HCT116 (cell line): ENCODE results near the gene PLEK2. TPM values are rescaled to one million over a fixed set of nuclear protein-coding genes. Genes with fewer than 3 reads are reported as not detected.

Source experiments
- ATAC-seq: fragments of 200-7000 bp; cut with Tn5 transposase; 2 replicates; pipeline ENCODE4 v1.9.1; 2020; ENCODE audit warnings: mild to moderate bottlenecking, moderate library complexity
- BruUV-seq: library from RNA; stranded (reverse); fragments of 400-500 nt; replicated peaks from 2 replicates; lab custom pipeline; 2021; lab: Mats Ljungman, UMichigan
- CTCF ChIA-PET: fragments of 300-600 bp; sonication (Branson Sonifier 250); formaldehyde crosslinking; loops from one replicate; lab custom pipeline; 2021; ENCODE audit warnings: antibody characterized with exemption; lab: Charles Lee
- POLR2A ChIA-PET: fragments of 300-600, 350-600 bp; sonication (Branson Sonifier 250); formaldehyde crosslinking; loops from one replicate; lab custom pipeline; 2021; ENCODE audit warnings: antibody characterized with exemption; lab: Charles Lee
- RAD21 ChIA-PET, 2 experiments: fragments of 300-600 bp; sonication (Branson Sonifier 250); formaldehyde crosslinking; loops; one replicate each; lab custom pipeline; 2023; ENCODE audit warnings: low total read pairs in 2 of 2; ENCODE audit not compliant: uncharacterized antibody in 2 of 2, unreplicated experiment in 2 of 2, low non-redundant PET in 1 of 2; lab: Charles Lee
- DNase-seq: peaks from one replicate; pipeline ENCODE4 v3.0.0-alpha.2; 2010; ENCODE audit warnings: low read depth, low spot score
- H2AFZ ChIP-seq: fragments of 200-600 bp; shearing (Covaris generic), sonication (generic); 2 replicates; pipeline ENCODE4 v1.6.1; 2017; ENCODE audit warnings: low read depth, mixed run types, mixed read lengths, antibody characterized with exemption, low read length; ENCODE audit not compliant: poor library complexity, severe bottlenecking
- H3K27ac ChIP-seq: 2 replicates; pipeline ENCODE4 v1.5.1; 2012; ENCODE audit warnings: low read depth, low read length
- H3K27me3 ChIP-seq: fragments of 200-600 bp; sonication (generic); 2 replicates; pipeline ENCODE4 v1.6.1; 2016; ENCODE audit warnings: mixed run types, low read length, mixed read lengths; ENCODE audit not compliant: insufficient read depth
- H3K36me3 ChIP-seq, 2 experiments: fragments of 200-500 bp in 1 of 2; fragments of 200-600 bp in 1 of 2; sonication (Bioruptor generic) in 1 of 2; sonication (generic) in 1 of 2; 2 replicates each; pipeline versions ENCODE4 v1.5.1 to v1.6.1; 2014 to 2016; ENCODE audit warnings: low read length in 2 of 2, inconsistent platforms in 1 of 2, mixed read lengths in 1 of 2, mixed run types in 1 of 2; ENCODE audit not compliant: insufficient read depth in 2 of 2, control insufficient read depth in 1 of 2
- H3K4me1 ChIP-seq, 2 experiments: fragments of 200-600 bp in 1 of 2; sonication (generic) in 1 of 2; 2 replicates each; pipeline versions ENCODE4 v1.5.1 to v1.6.1; 2012 to 2017; ENCODE audit warnings: low read length in 2 of 2, inconsistent platforms in 1 of 2, mild to moderate bottlenecking in 1 of 2, mixed read lengths in 1 of 2, mixed run types in 1 of 2, moderate library complexity in 1 of 2; ENCODE audit not compliant: insufficient read depth in 2 of 2, control insufficient read depth in 1 of 2
- H3K4me2 ChIP-seq: fragments of 200-600 bp; sonication (generic); 2 replicates; pipeline ENCODE4 v1.6.1; 2017; ENCODE audit warnings: mixed run types, low read length, mixed read lengths
- H3K4me3 ChIP-seq, 2 experiments: fragments of 200-600 bp in 1 of 2; sonication (generic) in 1 of 2; replicated peaks in 1 of 2; 2 replicates each; pipeline ENCODE4 v1.5.1; 2011 to 2016; ENCODE audit warnings: low read length in 2 of 2, control low read depth in 1 of 2, low read depth in 1 of 2, mild to moderate bottlenecking in 1 of 2, mixed read lengths in 1 of 2, mixed run types in 1 of 2
- H3K79me2 ChIP-seq: fragments of 200-600 bp; sonication (generic); 2 replicates; pipeline ENCODE4 v1.6.1; 2017; ENCODE audit warnings: mild to moderate bottlenecking, mixed run types, low read length, moderate library complexity, mixed read lengths; ENCODE audit not compliant: insufficient read depth
- H3K9ac ChIP-seq: fragments of 200-600 bp; sonication (generic); 2 replicates; pipeline ENCODE4 v1.6.1; 2016; ENCODE audit warnings: low read length, mixed read lengths
- H3K9me2 ChIP-seq: fragments of 200-600 bp; sonication (generic), shearing (Covaris generic); 2 replicates; pipeline ENCODE4 v1.6.1; 2017; ENCODE audit warnings: mixed run types, mild to moderate bottlenecking, moderate library complexity; ENCODE audit not compliant: insufficient read depth
- H3K9me3 ChIP-seq, 2 experiments: fragments of 200-500 bp in 1 of 2; fragments of 200-600 bp in 1 of 2; sonication (Bioruptor generic) in 1 of 2; sonication (generic) in 1 of 2; 2 replicates each; pipeline ENCODE4 v1.6.1; 2014 to 2017; ENCODE audit warnings: low read length in 2 of 2, mixed read lengths in 2 of 2, inconsistent platforms in 1 of 2, low read depth in 1 of 2, mild to moderate bottlenecking in 1 of 2, mixed run types in 1 of 2, moderate library complexity in 1 of 2; ENCODE audit not compliant: control insufficient read depth in 1 of 2, insufficient read depth in 1 of 2
- H4K20me1 ChIP-seq: fragments of 200-600 bp; sonication (generic), shearing (Covaris generic); 2 replicates; pipeline ENCODE4 v1.6.1; 2017; ENCODE audit warnings: mixed run types, mild to moderate bottlenecking, moderate library complexity; ENCODE audit not compliant: insufficient read depth
- CBX3 ChIP-seq: IDR thresholded peaks from 2 replicates; pipeline ENCODE4 v1.6.1; 2012; ENCODE audit warnings: low read depth
- CEBPB ChIP-seq: IDR thresholded peaks from 2 replicates; pipeline ENCODE4 v1.6.1; 2012; ENCODE audit warnings: low read depth
- EZH2phosphoT487 ChIP-seq: fragments of 200-600 bp; IDR thresholded peaks from 2 replicates; pipeline ENCODE4 v1.6.1; 2018; ENCODE audit warnings: antibody characterized with exemption, borderline replicate concordance
- JUND ChIP-seq: IDR thresholded peaks from 2 replicates; pipeline ENCODE4 v1.6.1; 2012
- SIN3A ChIP-seq: IDR thresholded peaks from 2 replicates; pipeline ENCODE4 v1.6.1; 2012; ENCODE audit warnings: low read depth
- SP1 ChIP-seq: IDR thresholded peaks from 2 replicates; pipeline ENCODE4 v1.6.1; 2012; ENCODE audit warnings: low read depth
- SRF ChIP-seq: IDR thresholded peaks from 2 replicates; pipeline ENCODE4 v1.6.1; 2012; ENCODE audit warnings: low read depth
- TCF7L2 ChIP-seq: IDR thresholded peaks from 2 replicates; pipeline ENCODE4 v1.7.0; 2011; ENCODE audit warnings: borderline replicate concordance, inconsistent platforms; ENCODE audit not compliant: insufficient read depth, insufficient read length; ENCODE audit errors: extremely low read depth
- ZNF274 ChIP-seq: fragments of 200-500 bp; sonication (Bioruptor generic); IDR thresholded peaks from 2 replicates; pipeline ENCODE4 v1.6.1; 2014; ENCODE audit warnings: mild to moderate bottlenecking, low read depth, low read length, inconsistent platforms
- intact Hi-C: fragments of 100-400 bp; cut with micrococcal nuclease; formaldehyde crosslinking; loops from 2 replicates; pipeline ENCODE4 v1.10.0; 2022
- total RNA-seq: library from RNA; stranded (reverse); gene quantifications from one replicate; pipeline ENCODE4 v1.2.1, GENCODE V29; 2021; ENCODE audit not compliant: unreplicated experiment
- TF ChIP-seq, protein P1 (sequence below): IDR thresholded peaks from 2 replicates; pipeline ENCODE4 v1.6.1; 2012
- TF ChIP-seq, protein P2 (sequence below): IDR thresholded peaks from 2 replicates; pipeline ENCODE4 v1.6.1; 2012; ENCODE audit warnings: low read depth
- TF ChIP-seq, protein P3 (sequence below), 3 experiments: fragments of 200-600 bp in 1 of 3; sonication (generic) in 1 of 3; IDR thresholded peaks in 2 of 3; conservative IDR thresholded peaks in 1 of 3; 2 replicates each; pipeline ENCODE4 v1.5.1; 2012 to 2017; ENCODE audit warnings: low read depth in 2 of 3, low read length in 2 of 3, antibody characterized with exemption in 1 of 3, borderline replicate concordance in 1 of 3, control low read depth in 1 of 3, mild to moderate bottlenecking in 1 of 3, mixed read lengths in 1 of 3, mixed run types in 1 of 3, moderate library complexity in 1 of 3; ENCODE audit not compliant: insufficient read depth in 1 of 3

Gene PLEK2
- total RNA-seq, 1 experiment from 2014 or later = 67.6 TPM

DNA sequence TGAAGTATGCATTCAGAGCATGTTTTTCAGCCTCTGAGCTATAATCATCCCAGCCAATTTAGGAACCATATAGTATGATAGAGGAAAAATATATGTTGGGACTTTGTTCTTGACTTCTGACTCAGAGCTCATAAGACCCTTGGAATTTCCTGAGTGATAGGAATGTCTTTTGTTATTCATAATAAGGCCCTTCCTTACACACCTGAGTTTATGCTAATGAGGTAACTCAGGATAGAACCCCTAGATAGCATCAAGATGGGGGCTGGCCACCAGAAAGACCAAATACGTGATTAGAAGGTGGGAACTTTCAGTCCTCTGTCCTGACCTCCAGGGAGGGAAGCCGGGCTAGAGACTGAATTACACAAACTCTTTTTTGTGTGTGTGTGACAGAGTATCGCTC lies 32.4 kb upstream of the PLEK2 start:
- peaks cover 0 to 11% of the 10 kb centered on the region in 2 experiments; a peak in 1 of 4 replicates for H3K4me1 ChIP-seq
- no peaks in the 10 kb centered on the region for H3K79me2 ChIP-seq
- RAD21 ChIA-PET = interaction anchor here in 1 of 2 experiments (1.7 kb wide), 1 partner anchor 17 kb away, joined by 4 read pairs; no protein-coding TSS in a partner anchor
- no peak overlapping the region for H3K9ac ChIP-seq
- ATAC-seq (no peak), DNase-seq (no peak)
- no peaks in the 10 kb centered on the region for H3K9me2 ChIP-seq
- intact Hi-C loops = no loop called here
- POLR2A ChIA-PET = no interaction called here
- no peak overlapping the region for H2AFZ ChIP-seq
- no peaks in the 10 kb centered on the region for H3K27me3 ChIP-seq
- no peak overlapping the region for H3K27ac ChIP-seq
- no TSS peak for BruUV-seq
- H3K4me3 ChIP-seq = no peak overlapping the region
- H3K36me3 ChIP-seq = no peaks in the 10 kb centered on the region
- H4K20me1 ChIP-seq = no peaks in the 10 kb centered on the region
- H3K9me3 ChIP-seq = no peaks in the 10 kb centered on the region
- TF ChIP-seq SP1 (no peak), ZNF274 (no peak), CEBPB (no peak), CBX3 (no peak), JUND (no peak), TCF7L2 (no peak), SIN3A (no peak), SRF (no peak), EZH2phosphoT487 (no peak)
- TF ChIP-seq, protein P1, sequence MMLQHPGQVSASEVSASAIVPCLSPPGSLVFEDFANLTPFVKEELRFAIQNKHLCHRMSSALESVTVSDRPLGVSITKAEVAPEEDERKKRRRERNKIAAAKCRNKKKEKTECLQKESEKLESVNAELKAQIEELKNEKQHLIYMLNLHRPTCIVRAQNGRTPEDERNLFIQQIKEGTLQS = no peak
- TF ChIP-seq, protein P2, sequence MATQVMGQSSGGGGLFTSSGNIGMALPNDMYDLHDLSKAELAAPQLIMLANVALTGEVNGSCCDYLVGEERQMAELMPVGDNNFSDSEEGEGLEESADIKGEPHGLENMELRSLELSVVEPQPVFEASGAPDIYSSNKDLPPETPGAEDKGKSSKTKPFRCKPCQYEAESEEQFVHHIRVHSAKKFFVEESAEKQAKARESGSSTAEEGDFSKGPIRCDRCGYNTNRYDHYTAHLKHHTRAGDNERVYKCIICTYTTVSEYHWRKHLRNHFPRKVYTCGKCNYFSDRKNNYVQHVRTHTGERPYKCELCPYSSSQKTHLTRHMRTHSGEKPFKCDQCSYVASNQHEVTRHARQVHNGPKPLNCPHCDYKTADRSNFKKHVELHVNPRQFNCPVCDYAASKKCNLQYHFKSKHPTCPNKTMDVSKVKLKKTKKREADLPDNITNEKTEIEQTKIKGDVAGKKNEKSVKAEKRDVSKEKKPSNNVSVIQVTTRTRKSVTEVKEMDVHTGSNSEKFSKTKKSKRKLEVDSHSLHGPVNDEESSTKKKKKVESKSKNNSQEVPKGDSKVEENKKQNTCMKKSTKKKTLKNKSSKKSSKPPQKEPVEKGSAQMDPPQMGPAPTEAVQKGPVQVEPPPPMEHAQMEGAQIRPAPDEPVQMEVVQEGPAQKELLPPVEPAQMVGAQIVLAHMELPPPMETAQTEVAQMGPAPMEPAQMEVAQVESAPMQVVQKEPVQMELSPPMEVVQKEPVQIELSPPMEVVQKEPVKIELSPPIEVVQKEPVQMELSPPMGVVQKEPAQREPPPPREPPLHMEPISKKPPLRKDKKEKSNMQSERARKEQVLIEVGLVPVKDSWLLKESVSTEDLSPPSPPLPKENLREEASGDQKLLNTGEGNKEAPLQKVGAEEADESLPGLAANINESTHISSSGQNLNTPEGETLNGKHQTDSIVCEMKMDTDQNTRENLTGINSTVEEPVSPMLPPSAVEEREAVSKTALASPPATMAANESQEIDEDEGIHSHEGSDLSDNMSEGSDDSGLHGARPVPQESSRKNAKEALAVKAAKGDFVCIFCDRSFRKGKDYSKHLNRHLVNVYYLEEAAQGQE = no peak
- TF ChIP-seq, protein P3, sequence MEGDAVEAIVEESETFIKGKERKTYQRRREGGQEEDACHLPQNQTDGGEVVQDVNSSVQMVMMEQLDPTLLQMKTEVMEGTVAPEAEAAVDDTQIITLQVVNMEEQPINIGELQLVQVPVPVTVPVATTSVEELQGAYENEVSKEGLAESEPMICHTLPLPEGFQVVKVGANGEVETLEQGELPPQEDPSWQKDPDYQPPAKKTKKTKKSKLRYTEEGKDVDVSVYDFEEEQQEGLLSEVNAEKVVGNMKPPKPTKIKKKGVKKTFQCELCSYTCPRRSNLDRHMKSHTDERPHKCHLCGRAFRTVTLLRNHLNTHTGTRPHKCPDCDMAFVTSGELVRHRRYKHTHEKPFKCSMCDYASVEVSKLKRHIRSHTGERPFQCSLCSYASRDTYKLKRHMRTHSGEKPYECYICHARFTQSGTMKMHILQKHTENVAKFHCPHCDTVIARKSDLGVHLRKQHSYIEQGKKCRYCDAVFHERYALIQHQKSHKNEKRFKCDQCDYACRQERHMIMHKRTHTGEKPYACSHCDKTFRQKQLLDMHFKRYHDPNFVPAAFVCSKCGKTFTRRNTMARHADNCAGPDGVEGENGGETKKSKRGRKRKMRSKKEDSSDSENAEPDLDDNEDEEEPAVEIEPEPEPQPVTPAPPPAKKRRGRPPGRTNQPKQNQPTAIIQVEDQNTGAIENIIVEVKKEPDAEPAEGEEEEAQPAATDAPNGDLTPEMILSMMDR (IDR thresholded peaks at IDR 0.05 in 2 of 3, conservative IDR thresholded peaks at IDR 0.05 in 1 of 3; ENCODE audit: borderline replicate concordance in 1 of 3, insufficient read depth in 1 of 3, low read depth in 2 of 3, low read length in 2 of 3) = no peak
- TF ChIP-seq, all 23 proteins: peak for 0
- peak overlapping the region; percentile 18; the same call in 1 of the 2 replicates for H3K4me2 ChIP-seq
- CTCF ChIA-PET = interaction anchor here (1.1 kb wide), 1 partner anchor 82 kb away, joined by 4 read pairs; no protein-coding TSS in a partner anchor
